Stimulated activated CD4-positive, alpha-beta T cell treated with anti-CD3 and anti-CD28 coated beads, Interleukin-2, amount 100 ng/mL, for 4 hours (primary cell): Measurements from ENCODE around the gene PEX5.
A peak's percentile ranks its signal among the peaks of the same experiment; 100 is the strongest.

Experiments used
- DNase-seq: peaks from one replicate; pipeline ENCODE4 v3.0.0-alpha.2; 2020; ENCODE audit warnings: low read depth

The PEX5 gene

GRCh38 chr12:7189398-7190267, at the start of gene PEX5:
TSS of gene PEX5 (plus strand) at chr12:7189686. CDS start at chr12:7190378, 692 bp downstream.
- DNase-seq = peak; percentile 82

DNA sequence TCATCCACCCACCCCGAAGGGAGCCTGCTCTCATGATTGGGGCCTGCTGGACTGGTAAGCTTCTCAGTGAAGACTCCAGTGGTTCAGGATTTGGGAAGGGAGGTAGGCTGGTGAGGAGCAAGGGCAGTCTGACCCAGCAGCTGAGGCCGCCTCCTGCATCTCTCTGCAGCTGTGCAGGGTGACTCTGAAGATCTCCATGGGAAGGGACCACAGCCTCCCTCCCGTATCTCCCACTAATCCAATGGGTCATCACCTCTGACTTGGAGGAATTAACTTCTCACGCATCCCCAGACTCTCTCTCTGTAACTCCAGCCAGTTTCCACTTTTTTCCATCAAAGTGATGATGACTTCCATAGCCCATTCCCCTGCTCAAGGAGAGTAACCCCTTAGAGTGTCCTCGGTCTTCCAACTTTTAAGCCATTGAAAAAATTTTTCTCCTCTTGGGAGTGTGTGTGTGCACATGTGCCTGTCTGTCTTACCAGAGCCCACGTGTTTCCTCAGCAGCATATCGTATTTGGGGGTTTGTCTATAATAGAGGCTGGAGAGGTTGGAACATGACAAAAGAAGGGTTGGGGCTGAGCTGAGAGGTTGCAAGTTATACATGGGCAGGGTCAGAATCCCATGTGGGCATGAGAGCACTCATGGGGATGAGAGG, 48.0 kb upstream of the PEX5 start:
- no peak for DNase-seq

- DNase-seq = peak; percentile 46
Observed at GRCh38 chr12:7142056-7142644, 47.3 kb upstream of the PEX5 start.

DNA sequence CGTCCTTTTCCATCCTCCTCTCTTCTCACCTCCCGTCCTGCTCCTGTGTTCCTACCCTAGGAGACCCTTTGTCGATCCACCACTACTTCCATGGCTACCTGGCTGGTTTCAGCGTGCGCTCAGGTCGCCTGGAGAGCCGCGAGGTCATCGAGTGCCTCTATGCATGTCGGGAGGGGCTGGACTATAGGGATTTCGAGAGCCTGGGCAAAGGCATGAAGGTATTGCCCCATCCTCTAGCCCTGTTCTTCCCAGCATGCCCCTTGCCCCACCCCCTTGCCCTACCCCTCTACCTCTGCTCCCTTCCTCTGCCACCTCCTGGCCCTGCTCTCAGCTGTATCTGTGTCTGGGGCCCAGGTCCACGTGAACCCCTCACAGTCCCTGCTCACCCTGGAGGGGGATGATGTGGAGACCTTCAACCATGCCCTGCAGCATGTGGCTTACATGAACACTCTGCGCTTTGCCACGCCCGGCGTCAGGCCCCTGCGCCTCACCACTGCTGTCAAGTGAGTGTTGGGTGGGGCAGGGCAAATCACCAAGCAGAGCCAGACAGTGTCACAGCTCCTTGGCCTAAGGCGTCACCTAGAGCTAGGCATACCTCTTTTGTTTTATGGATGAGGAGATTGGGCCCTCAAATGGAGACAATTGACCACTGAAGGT, 46.5 kb upstream of the PEX5 start:
- DNase-seq = no peak

GRCh38 chr12:7143564-7143963, 45.9 kb upstream of the PEX5 start:
- DNase-seq = no peak

DNA sequence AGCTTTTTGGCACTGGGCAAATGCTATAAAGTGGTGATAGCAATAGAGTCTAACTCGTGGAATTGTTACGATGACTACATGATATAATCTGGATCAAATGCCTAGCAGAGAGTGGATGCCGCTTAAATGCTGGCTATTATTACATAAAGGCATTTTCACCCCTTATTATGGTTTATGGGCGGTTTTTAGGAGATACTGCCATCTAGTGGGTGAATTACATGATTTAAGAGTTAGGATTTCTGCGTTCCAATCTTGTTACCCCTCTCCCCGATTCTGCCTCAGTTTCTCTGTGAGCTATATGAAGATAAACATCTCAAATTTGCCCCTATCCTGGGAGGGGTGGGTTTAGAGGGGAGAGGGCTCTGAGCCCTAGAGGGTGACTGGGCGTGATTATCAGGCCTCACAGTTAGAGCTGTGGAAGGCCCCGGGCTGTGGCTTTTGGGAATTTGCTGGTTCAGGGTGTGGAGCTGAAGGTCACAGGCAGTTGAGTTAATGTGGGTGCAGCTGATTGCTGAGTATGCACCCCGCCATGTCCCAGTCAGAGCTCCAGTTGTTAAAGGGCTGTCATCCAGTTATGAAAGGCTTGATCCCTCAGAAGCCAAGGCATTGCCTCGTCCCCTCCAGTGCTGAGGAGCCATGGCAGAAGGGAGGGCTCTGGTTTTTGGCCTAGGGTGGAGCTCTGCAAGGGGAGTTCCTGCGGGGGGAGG, 44.9 kb upstream of the PEX5 start:
- DNase-seq = no peak

DNA sequence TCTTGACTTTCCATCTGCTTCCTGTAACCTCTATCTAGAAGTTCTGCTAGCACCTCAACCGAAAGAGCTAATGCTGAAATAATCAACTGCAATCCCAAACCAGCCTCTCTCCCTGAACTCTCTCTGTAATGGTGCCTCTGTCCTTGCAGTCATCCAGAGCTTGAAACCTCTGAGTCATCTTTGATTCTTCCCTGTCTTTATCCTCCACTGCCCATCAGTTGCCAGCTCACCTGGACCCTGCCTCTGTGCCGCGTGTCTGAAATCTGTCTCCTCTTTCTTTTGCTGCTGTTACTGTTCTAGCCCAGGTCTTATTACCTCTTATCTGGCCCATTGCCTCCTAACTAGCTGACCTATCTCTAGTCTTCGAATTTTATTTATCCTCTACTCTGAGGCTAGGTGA, 43.8 kb upstream of the PEX5 start:
- no peak for DNase-seq

- DNase-seq = no peak
Observed at GRCh38 chr12:7146228-7146627, 43.3 kb upstream of the PEX5 start.

GRCh38 chr12:7146906-7147305, 42.6 kb upstream of the PEX5 start:
- no peak for DNase-seq

DNA sequence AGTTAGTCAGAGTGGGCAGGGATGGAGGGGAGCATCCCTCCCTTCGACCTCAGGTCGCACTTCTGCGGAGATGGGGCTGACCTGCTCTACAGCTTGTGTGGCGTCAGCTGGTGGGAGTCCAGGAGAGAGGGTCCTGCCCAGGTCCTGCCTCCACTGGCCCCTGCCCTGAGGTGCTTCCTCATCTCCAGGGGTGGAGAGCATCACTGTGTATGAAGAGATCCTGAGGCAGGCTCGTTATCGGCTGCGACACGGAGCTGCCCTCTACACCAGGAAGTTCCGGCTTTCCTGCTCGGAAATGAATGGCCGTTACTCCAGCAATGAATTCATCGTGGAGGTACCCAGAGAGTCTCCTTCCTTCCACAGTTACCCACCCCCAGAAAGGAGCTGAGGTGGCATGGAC, 39.1 kb upstream of the PEX5 start:
- no peak for DNase-seq

DNA sequence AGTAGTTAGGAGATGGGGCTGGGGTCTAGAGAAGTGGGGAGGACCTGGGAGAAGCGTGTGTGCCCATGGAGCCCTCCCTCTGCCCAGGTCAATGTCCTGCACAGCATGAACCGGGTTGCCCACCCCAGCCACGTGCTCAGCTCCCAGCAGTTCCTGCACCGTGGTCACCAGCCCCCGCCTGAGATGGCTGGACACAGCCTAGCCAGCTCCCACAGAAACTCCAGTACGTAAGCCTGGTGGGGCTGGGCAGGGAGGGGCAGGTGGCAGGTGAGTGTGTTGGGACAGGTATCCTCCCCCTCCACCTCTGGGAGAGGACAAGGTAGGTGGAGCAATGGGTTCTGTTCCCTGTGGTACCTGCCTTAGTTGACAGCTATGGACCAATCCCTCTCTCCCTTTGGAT, 38.6 kb upstream of the PEX5 start:
- no peak for DNase-seq

DNA sequence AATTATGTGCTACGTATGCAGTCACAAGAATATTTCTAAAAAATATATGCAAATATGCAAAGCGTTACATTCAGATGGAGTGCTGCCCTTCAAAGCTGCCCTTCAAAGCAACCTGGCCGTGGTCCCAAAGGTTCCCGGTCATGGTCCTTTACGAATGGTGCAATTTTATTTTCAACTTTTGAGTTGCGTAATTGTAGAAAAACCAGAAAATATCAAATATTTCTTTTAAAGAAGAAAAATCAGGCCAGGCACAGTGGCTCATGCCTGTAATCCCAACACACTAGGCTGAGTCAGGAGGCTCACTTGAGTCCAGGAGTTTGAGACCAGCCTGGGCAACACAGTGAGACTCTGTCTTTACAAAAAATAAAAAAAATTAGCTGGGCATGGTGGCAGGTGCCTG, 38.0 kb upstream of the PEX5 start:
- DNase-seq = no peak

- DNase-seq = no peak
Observed at GRCh38 chr12:7152818-7153217, 36.7 kb upstream of the PEX5 start.

- DNase-seq = no peak
Observed at GRCh38 chr12:7154042-7154441, 35.4 kb upstream of the PEX5 start.

DNA sequence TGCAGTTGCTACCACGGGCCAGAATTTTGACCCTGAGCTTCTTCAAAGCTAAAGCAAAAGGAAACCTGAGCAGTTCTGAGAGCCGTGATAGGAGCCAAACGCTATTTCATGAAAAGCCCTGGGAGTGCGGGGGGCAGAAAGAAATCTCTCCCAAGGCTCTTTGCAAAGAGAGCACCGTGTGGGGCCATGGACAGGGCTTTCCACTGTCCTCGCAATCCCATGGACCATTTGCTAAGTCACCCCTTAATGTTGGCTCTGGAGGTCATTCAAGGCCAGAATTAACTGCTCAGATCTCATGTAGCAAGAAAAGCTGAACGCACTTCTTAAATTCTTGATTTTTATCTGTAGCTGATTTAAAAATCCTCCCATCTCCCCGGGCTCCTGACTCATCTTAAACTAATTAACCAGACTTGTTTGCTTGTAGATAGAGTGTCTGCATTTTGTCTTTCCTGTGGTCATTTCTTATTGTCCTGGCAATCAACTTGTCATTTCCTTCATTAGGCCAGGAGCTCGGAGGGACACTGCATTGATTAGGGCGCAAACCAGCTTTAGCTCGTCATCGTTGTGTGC, 34.5 kb upstream of the PEX5 start:
- no peak for DNase-seq

GRCh38 chr12:7155471-7156034, 33.9 kb upstream of the PEX5 start:
- no peak for DNase-seq

GRCh38 chr12:7156259-7157197, 33.0 kb upstream of the PEX5 start:
- no peak for DNase-seq

GRCh38 chr12:7157391-7157790, 32.1 kb upstream of the PEX5 start:
- DNase-seq = no peak

- no peak for DNase-seq
Observed at GRCh38 chr12:7158781-7159609, 30.5 kb upstream of the PEX5 start.
